WTC11 (cell line): ENCODE results near the gene MYL5. TPM values are rescaled to one million over a fixed set of nuclear protein-coding genes. Genes with fewer than 3 reads are reported as not detected.

Experiments
- ATAC-seq: fragments of 200-7000 bp; cut with Tn5 transposase; 2 replicates; pipeline ENCODE4 v1.10.0; 2021; ENCODE audit warnings: mild to moderate bottlenecking, moderate library complexity
- CTCF ChIA-PET: fragments of 300-600 bp; sonication (Branson Sonifier 250); formaldehyde crosslinking; loops from one replicate; lab custom pipeline; 2021; ENCODE audit warnings: antibody characterized with exemption; lab: Charles Lee
- POLR2A ChIA-PET: fragments of 350-600 bp; sonication (Branson Sonifier 250); formaldehyde crosslinking; loops from one replicate; lab custom pipeline; 2021; ENCODE audit warnings: antibody characterized with exemption; lab: Charles Lee
- DNase-seq: peaks from one replicate; pipeline ENCODE4 v3.0.0; 2021; ENCODE audit warnings: low spot score
- H3K27ac Mint-ChIP-seq: 2 replicates; pipeline ENCODE4 v1.8.0; 2021; ENCODE audit warnings: mixed read lengths
- H3K27me3 Mint-ChIP-seq: 2 replicates; pipeline ENCODE4 v1.8.0; 2021; ENCODE audit warnings: low read depth, mild to moderate bottlenecking, moderate library complexity, mixed read lengths
- H3K36me3 Mint-ChIP-seq: 2 replicates; pipeline ENCODE4 v1.8.0; 2021; ENCODE audit warnings: mixed read lengths
- H3K4me1 Mint-ChIP-seq: 2 replicates; pipeline ENCODE4 v1.8.0; 2022; ENCODE audit warnings: mixed read lengths
- H3K4me3 Mint-ChIP-seq: 2 replicates; pipeline ENCODE4 v1.8.0; 2021; ENCODE audit warnings: mild to moderate bottlenecking, moderate library complexity, mixed read lengths
- H3K9me3 Mint-ChIP-seq: 2 replicates; pipeline ENCODE4 v1.8.0; 2021; ENCODE audit warnings: mixed read lengths
- ATF3 ChIP-seq: sonication (generic); formaldehyde crosslinking; conservative IDR thresholded peaks from 2 replicates; pipeline ENCODE4 v1.8.1; 2022; ENCODE audit warnings: mild to moderate bottlenecking, missing genetic modification reagents
- CDX4 ChIP-seq: fragments of 250-450 bp; sonication (Bioruptor Pico); IDR thresholded peaks from 2 replicates; pipeline ENCODE4 v1.9.0; 2021; ENCODE audit warnings: moderate library complexity, mild to moderate bottlenecking, inconsistent platforms, borderline replicate concordance
- CREB1 ChIP-seq: sonication (generic); formaldehyde crosslinking; IDR thresholded peaks from 2 replicates; pipeline ENCODE4 v1.8.0; 2023; ENCODE audit warnings: mild to moderate bottlenecking, missing genetic modification reagents
- E2F4 ChIP-seq: sonication (generic); formaldehyde crosslinking; IDR thresholded peaks from 2 replicates; pipeline ENCODE4 v1.8.1; 2022; ENCODE audit warnings: low read depth, mild to moderate bottlenecking, moderate library complexity, missing genetic modification reagents, borderline replicate concordance
- E2F5 ChIP-seq: sonication (generic); formaldehyde crosslinking; IDR thresholded peaks from 2 replicates; pipeline ENCODE4 v1.8.1; 2022; ENCODE audit warnings: mild to moderate bottlenecking, moderate library complexity, missing genetic modification reagents
- ESRRA ChIP-seq: sonication (generic); formaldehyde crosslinking; IDR thresholded peaks from 2 replicates; pipeline ENCODE4 v1.8.1; 2022; ENCODE audit warnings: mild to moderate bottlenecking, missing genetic modification reagents, borderline replicate concordance
- FOXJ3 ChIP-seq: sonication (generic); formaldehyde crosslinking; IDR thresholded peaks from 2 replicates; pipeline ENCODE4 v1.9.0; 2021; ENCODE audit warnings: missing genetic modification reagents, mild to moderate bottlenecking, borderline replicate concordance
- FOXP1 ChIP-seq: sonication (generic); formaldehyde crosslinking; IDR thresholded peaks from 2 replicates; pipeline ENCODE4 v1.8.0; 2022; ENCODE audit warnings: missing genetic modification reagents, mild to moderate bottlenecking, moderate library complexity, borderline replicate concordance
- GRHL2 ChIP-seq: fragments of 250-450 bp; sonication (Bioruptor Pico); IDR thresholded peaks from 2 replicates; pipeline ENCODE4 v1.8.0; 2022; ENCODE audit warnings: mild to moderate bottlenecking, moderate library complexity; ENCODE audit not compliant: insufficient replicate concordance, severe bottlenecking
- HMGA2 ChIP-seq: fragments of 250-450 bp; sonication (Bioruptor Pico); IDR thresholded peaks from 2 replicates; pipeline ENCODE4 v1.4.0; 2021; ENCODE audit warnings: mild to moderate bottlenecking, moderate library complexity
- IRF2 ChIP-seq: sonication (generic); formaldehyde crosslinking; IDR thresholded peaks from 2 replicates; pipeline ENCODE4 v1.8.0; 2022; ENCODE audit warnings: low read depth, missing genetic modification reagents, borderline replicate concordance
- NR3C1 ChIP-seq: sonication (generic); formaldehyde crosslinking; conservative IDR thresholded peaks from 2 replicates; pipeline ENCODE4 v1.8.1; 2023; ENCODE audit warnings: low read depth, mild to moderate bottlenecking, missing genetic modification reagents
- PREB ChIP-seq: sonication (generic); formaldehyde crosslinking; IDR thresholded peaks from 2 replicates; pipeline ENCODE4 v1.8.1; 2022; ENCODE audit warnings: mild to moderate bottlenecking, missing genetic modification reagents, moderate library complexity, borderline replicate concordance
- PRRX2 ChIP-seq: fragments of 250-450 bp; sonication (Bioruptor Pico); IDR thresholded peaks from 2 replicates; pipeline ENCODE4 v1.8.0; 2021; ENCODE audit warnings: mild to moderate bottlenecking
- RELA ChIP-seq: sonication (generic); formaldehyde crosslinking; IDR thresholded peaks from 2 replicates; pipeline ENCODE4 v1.8.1; 2022; ENCODE audit warnings: missing genetic modification reagents, mild to moderate bottlenecking, borderline replicate concordance
- SP1 ChIP-seq: sonication (generic); formaldehyde crosslinking; conservative IDR thresholded peaks from 2 replicates; pipeline ENCODE4 v1.8.1; 2022; ENCODE audit warnings: missing genetic modification reagents
- TEAD1 ChIP-seq: sonication (generic); formaldehyde crosslinking; IDR thresholded peaks from 2 replicates; pipeline ENCODE4 v1.8.0; 2022; ENCODE audit warnings: mild to moderate bottlenecking, missing genetic modification reagents
- TEAD4 ChIP-seq: sonication (generic); formaldehyde crosslinking; IDR thresholded peaks from 2 replicates; pipeline ENCODE4 v1.8.0; 2022; ENCODE audit warnings: mild to moderate bottlenecking, missing genetic modification reagents
- ZNF219 ChIP-seq: sonication (generic); formaldehyde crosslinking; IDR thresholded peaks from 2 replicates; pipeline ENCODE4 v1.8.0; 2023; ENCODE audit warnings: missing genetic modification reagents, mild to moderate bottlenecking, borderline replicate concordance
- ZNF671 ChIP-seq: fragments of 250-450 bp; sonication (Bioruptor Pico); IDR thresholded peaks from 2 replicates; pipeline ENCODE4 v1.8.0; 2021; ENCODE audit warnings: mild to moderate bottlenecking
- total RNA-seq: library from RNA; stranded (reverse); gene quantifications from 3 replicates; pipeline ENCODE4 v1.2.3, GENCODE V29; 2021
- TF ChIP-seq, protein P1 (sequence below): sonication (generic); formaldehyde crosslinking; IDR thresholded peaks from 2 replicates; pipeline ENCODE4 v1.8.0; 2022; ENCODE audit warnings: mild to moderate bottlenecking, missing genetic modification reagents
- TF ChIP-seq, protein P2 (sequence below): sonication (generic); formaldehyde crosslinking; IDR thresholded peaks from 2 replicates; pipeline ENCODE4 v1.8.0; 2022; ENCODE audit warnings: mild to moderate bottlenecking, missing genetic modification reagents

MYL5 gene
- total RNA-seq, 1 experiment from 2014 or later = 22.2 TPM

GRCh38 chr4:703336-704197 lies 29.2 kb downstream of the MYL5 start:
- H3K9me3 Mint-ChIP-seq = no peaks in the 10 kb centered on the region
- peaks cover 20% of the 10 kb centered on the region for H3K27me3 Mint-ChIP-seq
- DNase-seq (no peak), ATAC-seq (no peak)
- CTCF ChIA-PET = interaction anchor here (1.6 kb wide), 1 partner anchor 20 kb away, joined by 13 read pairs; no protein-coding TSS in a partner anchor
- TF ChIP-seq FOXP1 (CRISPR knock-in tag) = no peak
- TF ChIP-seq E2F5 = no peak
- no peak overlapping the region for H3K4me3 Mint-ChIP-seq
- peaks cover under 1% of the 10 kb centered on the region for H3K36me3 Mint-ChIP-seq
- no peak overlapping the region for H3K27ac Mint-ChIP-seq
- POLR2A ChIA-PET = no interaction called here
- H3K4me1 Mint-ChIP-seq = peaks cover 4% of the 10 kb centered on the region; the same call in 1 of the 2 replicates

DNA sequence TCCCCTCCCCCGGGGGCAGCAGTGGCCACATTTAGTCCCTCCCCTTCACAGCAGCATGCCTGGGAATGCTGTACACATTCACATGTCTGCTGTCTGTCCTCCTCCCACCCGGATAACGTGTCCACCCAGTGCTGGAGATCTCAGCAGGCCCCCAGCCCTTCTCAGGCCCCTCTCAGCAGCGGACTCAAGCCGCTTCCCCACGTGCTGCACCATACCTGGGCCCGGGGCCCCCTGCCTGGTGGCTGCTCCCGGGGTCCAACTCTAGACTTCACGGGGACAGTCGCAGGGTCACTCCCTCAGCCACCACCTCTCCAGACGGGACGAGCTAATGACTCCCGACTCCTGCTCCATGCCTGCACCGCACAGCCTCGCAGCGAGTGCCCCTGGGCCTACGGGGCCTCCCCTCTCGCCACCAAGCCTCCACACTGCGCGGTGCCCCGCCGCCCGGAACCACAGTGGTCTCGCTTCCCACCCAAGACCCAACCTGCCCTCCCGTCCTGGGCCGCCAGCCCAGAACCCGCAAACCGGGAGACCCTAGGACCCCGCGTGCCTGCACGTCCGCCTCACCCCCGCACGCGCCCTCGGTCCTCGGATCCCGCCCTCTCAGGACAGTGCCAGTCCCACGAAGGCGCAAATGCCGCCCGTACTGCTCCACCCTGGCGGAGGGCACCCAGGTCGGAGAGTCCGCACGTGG lies 30.0 kb downstream of the MYL5 start:
- ChIA-PET CTCF (interaction anchor here (1.6 kb wide), 1 partner anchor 21 kb away, joined by 13 read pairs; no protein-coding TSS in a partner anchor), POLR2A (no interaction called here)
- Mint-ChIP-seq H3K27ac (no peak overlapping the region), H3K4me3 (no peak overlapping the region), H3K27me3 (peaks cover 20% of the 10 kb centered on the region), H3K36me3 (peaks cover 8% of the 10 kb centered on the region), H3K9me3 (peaks cover 5% of the 10 kb centered on the region), H3K4me1 (peaks cover 9% of the 10 kb centered on the region; the same call in 1 of the 2 replicates)
- ATAC-seq = no peak
- TF ChIP-seq ESRRA (CRISPR knock-in tag) (no peak), ZNF219 (CRISPR knock-in tag) (no peak), PRRX2 (CRISPR knock-in tag) (no peak), ZNF671 (CRISPR knock-in tag) (no peak), TEAD1 (CRISPR knock-in tag) (no peak), SP1 (CRISPR knock-in tag) (no peak), GRHL2 (no peak), TEAD4 (no peak), E2F4 (CRISPR knock-in tag) (no peak), RELA (CRISPR knock-in tag) (no peak), CREB1 (CRISPR knock-in tag) (no peak)
- TF ChIP-seq, protein P1, sequence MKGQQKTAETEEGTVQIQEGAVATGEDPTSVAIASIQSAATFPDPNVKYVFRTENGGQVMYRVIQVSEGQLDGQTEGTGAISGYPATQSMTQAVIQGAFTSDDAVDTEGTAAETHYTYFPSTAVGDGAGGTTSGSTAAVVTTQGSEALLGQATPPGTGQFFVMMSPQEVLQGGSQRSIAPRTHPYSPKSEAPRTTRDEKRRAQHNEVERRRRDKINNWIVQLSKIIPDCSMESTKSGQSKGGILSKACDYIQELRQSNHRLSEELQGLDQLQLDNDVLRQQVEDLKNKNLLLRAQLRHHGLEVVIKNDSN = no peak
- no peak for DNase-seq

- ChIA-PET POLR2A (no interaction called here), CTCF (interaction anchor here (0.5 to 1.0 kb wide), 4 partner anchors 20 to 807 kb away, joined by 3 to 14 read pairs (median 4); no protein-coding TSS in a partner anchor)
- peaks cover 10% of the 10 kb centered on the region; the same call in 1 of the 2 replicates for H3K4me1 Mint-ChIP-seq
- H3K27me3 Mint-ChIP-seq = peaks cover 20% of the 10 kb centered on the region
- no peak overlapping the region for H3K27ac Mint-ChIP-seq
- peaks cover 11% of the 10 kb centered on the region for H3K9me3 Mint-ChIP-seq
- H3K36me3 Mint-ChIP-seq = peaks cover 14% of the 10 kb centered on the region
- ATAC-seq (no peak), DNase-seq (no peak)
- H3K4me3 Mint-ChIP-seq = peak overlapping the region; percentile 68; the same call in 1 of the 2 replicates
- TF ChIP-seq HMGA2 (CRISPR knock-in tag) (no peak), ESRRA (CRISPR knock-in tag) (no peak), FOXJ3 (no peak), ATF3 (no peak), PREB (CRISPR knock-in tag) (no peak), CDX4 (CRISPR knock-in tag) (no peak), NR3C1 (no peak), IRF2 (CRISPR knock-in tag) (no peak)
- TF ChIP-seq, protein P2, sequence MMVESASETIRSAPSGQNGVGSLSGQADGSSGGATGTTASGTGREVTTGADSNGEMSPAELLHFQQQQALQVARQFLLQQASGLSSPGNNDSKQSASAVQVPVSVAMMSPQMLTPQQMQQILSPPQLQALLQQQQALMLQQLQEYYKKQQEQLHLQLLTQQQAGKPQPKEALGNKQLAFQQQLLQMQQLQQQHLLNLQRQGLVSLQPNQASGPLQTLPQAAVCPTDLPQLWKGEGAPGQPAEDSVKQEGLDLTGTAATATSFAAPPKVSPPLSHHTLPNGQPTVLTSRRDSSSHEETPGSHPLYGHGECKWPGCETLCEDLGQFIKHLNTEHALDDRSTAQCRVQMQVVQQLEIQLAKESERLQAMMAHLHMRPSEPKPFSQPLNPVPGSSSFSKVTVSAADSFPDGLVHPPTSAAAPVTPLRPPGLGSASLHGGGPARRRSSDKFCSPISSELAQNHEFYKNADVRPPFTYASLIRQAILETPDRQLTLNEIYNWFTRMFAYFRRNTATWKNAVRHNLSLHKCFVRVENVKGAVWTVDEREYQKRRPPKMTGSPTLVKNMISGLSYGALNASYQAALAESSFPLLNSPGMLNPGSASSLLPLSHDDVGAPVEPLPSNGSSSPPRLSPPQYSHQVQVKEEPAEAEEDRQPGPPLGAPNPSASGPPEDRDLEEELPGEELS = no peak
- TF ChIP-seq, protein P1 = no peak
These were observed 30.6 kb downstream of the MYL5 start for GRCh38 chr4:704971-705277.
